ENCODE data around the gene MRPL24.
"Not testable (repeated sequence)": the region's sequence is repeated elsewhere in the genome, so short reads cannot be mapped to it uniquely, and the experiment has no call there.

MRPL24 gene

DNA sequence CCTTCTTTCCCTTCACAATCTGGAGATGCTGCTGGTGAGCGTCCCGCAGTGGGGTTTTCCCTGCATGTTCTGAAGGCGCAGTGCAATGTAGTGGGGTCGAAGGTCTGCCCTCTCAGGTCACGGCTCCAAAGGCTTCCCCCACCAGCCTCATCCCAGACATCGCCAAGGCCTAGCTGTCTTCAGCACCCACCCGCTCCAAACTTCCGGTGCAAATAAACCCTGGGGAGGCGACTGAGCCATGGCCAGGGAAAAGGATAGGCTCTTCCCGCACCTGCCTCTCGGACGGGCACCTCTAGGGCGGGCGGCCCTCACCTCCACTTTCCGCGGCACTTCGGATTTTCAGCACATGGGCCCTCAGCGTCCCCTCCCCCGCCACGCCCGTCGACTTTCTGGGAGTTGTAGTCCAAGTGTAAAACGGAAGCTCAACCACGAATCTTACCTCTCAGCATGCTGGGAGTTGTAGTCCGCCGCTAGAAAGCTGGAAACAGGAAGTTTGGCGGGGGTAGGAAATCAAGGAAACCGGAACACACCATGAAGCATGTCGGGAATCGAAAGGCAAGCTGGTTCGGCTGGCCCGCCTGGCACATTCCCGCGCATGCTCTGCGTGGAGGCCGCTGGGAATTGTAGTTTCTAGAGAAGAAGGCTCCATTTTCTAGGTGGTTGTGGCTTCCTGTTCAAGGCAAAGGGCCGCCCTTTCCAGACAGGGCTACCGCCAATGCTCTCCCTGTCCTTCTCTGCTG, at the start of gene MRPL24:
Gene MRPL24 (minus strand): TSS at position 348 of the 740 bp plus-strand sequence. CDS start 2,384 bp downstream, outside the sequence.
- peak; percentile 96 for DNase-seq

- no peak for DNase-seq
Observed at GRCh38 chr1:156789621-156790318, 48.9 kb upstream of the MRPL24 start.

DNA sequence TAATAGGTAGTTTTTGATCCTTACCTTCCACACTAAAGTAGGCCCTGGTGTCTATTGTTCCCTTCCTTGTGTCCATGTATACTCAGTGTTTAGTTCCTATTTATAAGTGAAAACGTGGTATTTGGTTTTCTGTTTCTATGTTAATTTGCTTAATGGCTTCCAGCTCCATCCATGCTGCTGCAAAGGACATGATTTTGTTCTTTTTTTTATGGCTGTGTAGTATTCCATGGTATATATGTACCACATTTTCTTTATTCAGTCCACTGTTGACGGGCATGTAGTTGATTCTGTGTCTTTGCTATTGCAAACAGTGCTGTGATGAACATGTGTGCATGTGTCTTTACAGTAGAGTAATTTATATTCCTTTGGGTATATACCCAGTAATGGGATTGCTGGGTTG, 47.2 kb upstream of the MRPL24 start:
- no peak for DNase-seq

DNA sequence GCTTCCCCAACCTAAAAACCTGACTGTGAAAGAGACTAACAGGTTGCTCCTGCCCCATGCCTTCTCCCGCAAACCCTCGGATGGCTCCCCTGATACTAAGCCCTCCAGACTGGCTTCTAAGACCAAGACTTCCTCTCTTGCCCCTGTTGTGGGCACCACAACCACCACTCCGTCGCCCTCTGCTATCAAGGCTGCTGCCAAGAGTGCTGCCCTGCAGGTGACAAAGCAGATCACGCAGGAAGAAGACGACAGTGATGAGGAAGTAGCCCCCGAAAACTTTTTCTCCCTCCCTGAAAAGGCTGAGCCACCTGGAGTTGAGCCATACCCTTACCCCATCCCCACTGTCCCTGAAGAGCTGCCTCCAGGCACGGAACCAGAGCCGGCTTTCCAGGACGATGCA, 45.8 kb upstream of the MRPL24 start:
- no peak for DNase-seq

DNA sequence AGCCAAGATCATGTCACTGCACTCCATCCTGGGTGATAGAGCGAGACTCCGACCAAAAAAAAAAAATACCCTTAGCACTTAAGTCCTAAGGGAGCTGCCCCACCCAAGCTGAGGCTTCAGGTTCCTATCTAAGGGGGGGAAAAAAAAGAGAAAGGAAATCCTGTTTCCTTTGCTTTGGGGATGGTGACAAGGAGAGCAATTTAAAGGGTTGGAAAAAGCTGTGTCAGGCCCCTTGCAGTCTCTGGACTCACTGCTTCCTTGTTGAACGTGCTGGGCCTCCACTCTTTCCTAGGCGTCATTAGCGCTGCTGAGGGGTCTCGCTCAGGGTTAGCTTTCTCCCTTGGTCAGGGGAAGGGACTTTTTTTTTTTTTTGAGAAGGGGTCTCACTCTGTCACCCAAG, 44.6 kb upstream of the MRPL24 start:
- DNase-seq: no peak

DNA sequence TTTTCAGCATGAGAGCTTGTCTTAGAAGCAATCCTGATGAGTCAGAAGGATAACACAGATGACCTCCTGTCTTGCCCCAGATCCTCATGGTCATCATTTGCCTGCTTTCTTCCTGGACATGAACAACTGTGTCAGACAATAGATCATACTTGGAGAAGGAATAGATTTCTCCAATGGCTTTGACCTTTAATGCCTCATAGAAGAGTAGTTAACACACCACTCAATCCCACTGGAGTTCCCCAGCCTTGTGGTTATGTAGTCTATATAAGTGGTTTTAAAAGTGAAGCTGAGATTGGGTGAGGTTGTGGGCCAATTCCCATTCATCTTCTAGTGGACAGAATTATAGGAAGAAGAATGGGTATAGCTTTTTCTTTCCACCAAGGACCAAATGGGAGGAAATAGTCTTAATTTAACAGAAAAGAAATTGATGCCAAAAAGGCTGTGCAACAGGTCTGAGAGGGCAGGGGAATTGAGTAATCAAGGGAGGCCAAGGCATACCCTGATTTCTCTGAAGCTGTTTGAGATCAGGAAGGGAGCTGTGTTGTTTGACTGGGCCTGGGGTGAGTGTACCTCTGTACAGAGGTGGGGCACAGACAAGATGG, 40.8 kb upstream of the MRPL24 start:
- DNase-seq: no peak

- no peak for DNase-seq
Observed at GRCh38 chr1:156777573-156777972, 36.7 kb upstream of the MRPL24 start.

DNA sequence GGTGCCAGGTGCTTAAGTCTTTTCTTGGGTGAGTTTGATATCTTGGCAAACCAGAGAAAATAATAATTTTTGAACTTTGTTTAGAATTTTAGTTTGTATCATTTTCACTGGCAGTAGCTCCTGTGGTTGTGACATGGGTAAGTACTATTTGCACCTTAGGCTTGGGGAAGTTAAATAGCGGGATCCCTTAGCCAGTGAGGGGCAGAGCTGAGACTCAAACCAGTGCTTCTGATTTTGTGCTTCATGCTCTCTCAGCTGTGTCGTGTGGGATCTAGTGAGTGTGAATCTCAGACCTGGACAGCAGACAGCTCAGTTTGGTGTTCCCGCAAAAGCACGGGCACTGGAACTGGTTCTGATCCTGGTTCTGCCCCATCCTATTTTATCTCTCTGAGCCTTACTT, 36.1 kb upstream of the MRPL24 start:
- DNase-seq: no peak

DNA sequence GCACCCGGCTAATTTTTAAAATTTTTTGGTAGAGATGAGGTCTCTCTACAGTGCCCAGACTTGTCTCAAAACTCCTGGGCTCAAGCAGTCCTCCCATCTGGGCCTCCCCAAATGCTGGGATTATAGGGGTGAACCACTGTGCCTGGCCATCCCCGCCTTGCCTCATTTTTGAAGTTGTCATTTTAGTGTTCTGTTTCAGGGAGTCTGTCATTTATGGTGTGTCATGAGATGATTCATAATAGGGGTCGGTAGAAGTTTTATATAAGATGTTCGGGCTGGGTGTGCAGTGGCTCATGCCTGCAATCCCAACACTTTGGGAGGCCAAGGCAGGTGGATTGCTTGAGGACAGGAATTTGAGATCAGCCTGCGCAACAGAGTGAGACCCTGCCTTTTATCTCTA, 34.9 kb upstream of the MRPL24 start:
- no peak for DNase-seq

GRCh38 chr1:156773607-156774006, 32.7 kb upstream of the MRPL24 start:
- DNase-seq: no peak

- no peak for DNase-seq
Observed at GRCh38 chr1:156772728-156773497, 32.0 kb upstream of the MRPL24 start.

GRCh38 chr1:156772222-156772621, 31.3 kb upstream of the MRPL24 start:
- no peak for DNase-seq

GRCh38 chr1:156768610-156769295, 27.9 kb upstream of the MRPL24 start:
- no peak for DNase-seq

- no peak for DNase-seq
Observed at GRCh38 chr1:156767879-156768604, 27.2 kb upstream of the MRPL24 start.

DNA sequence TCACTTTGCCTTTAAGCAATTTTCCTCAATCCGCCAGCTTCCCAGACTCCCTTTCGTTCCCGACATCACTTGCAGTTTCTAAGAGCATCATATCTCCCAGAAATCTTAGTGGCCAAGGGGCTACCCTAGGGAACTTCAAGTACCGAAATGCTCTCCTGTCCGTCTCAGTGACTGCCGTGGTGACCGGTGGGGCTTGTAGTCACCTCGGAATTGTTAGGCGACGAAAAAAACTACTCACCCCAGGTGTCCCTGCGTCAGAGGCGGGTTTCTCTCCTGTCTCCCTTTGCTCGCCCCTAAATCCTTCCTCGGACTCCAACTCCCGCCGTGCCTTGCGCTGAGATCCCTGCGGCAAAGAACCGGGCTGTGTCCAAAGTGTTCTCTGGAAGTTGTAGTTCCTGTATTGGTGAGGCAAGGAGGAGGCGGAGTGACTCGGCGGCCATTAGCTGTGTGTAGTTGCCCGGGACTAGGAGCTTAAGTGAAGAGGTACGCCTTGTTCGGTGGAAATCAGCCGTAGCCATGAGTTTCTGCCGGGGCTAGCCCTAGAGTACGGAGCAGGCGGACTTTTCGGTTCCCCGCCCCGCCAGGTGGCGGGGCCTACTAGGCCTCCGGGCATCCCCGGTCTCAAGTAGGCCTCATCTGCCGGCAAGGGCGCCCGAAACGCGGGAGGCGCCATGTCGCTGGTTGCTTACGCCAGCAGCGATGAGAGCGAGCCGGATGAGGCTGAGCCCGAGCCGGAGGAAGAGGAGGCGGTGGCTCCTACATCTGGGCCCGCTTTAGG, 26.4 kb upstream of the MRPL24 start, which contains the start of gene PRCC:
Gene PRCC (plus strand): TSS at position 435 of the 778 bp plus-strand sequence. CDS start 237 bp downstream, at position 672.
- peak; percentile 95 for DNase-seq

DNA sequence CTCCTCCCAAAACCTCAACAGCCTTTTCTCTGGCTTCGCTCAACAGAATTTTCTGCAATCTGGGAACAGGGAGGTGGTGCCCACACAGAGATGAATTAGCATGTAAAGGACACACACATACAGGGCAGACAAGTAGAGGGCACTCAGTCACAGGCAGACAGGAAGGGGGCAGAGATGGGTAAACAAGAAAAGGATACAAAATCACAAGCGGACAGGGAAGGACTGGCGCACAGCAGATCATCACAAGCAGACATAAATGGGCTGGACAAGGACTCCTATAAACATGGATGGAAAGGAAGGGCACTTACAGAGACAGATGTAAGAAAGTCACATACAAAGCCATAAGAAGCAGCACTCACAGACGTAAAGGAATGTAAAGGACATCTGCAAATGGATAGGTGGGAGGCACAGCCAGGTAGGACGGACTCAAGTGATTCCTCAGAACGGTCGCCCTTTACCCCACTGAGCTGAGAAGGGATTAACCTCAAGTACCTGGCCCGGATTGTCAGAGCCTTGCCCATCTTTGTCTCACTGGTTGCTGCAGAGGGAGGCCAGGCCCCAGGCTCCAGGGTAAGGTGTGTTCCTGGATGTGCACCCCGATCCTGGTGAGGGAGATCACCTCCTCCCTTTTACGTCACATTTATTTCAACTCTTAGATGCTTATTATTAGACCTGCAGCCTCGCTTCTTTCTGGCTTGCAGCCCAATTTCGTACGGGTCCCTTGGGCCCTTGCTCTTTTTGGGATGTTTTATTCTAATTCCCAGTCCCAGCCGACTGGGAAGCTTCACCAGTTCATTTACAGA, 25.6 kb upstream of the MRPL24 start:
- no peak for DNase-seq

DNA sequence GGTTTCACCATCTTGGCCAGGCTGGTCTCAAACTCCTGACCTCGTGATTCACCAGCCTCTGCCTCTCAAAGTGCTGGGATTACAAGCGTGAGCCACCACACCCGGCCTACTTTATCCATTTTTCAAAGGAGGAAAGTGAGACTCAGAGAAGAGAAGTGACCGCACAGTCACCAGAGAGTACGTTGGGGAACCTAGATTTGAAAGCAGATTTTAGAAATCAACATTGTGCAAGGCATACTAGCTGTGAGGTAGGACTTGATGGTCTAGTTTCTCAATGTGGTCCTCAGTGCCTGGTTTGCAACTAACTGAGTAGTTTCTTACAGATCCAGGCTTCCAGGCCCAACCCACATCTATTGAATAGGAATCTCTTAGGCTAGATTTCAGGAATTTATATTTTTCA, 24.8 kb upstream of the MRPL24 start:
- DNase-seq: no peak

- not testable (repeated sequence) for DNase-seq
Observed at GRCh38 chr1:156765136-156765535, 24.2 kb upstream of the MRPL24 start.

GRCh38 chr1:156760796-156761104, 19.9 kb upstream of the MRPL24 start:
- DNase-seq: no peak

DNA sequence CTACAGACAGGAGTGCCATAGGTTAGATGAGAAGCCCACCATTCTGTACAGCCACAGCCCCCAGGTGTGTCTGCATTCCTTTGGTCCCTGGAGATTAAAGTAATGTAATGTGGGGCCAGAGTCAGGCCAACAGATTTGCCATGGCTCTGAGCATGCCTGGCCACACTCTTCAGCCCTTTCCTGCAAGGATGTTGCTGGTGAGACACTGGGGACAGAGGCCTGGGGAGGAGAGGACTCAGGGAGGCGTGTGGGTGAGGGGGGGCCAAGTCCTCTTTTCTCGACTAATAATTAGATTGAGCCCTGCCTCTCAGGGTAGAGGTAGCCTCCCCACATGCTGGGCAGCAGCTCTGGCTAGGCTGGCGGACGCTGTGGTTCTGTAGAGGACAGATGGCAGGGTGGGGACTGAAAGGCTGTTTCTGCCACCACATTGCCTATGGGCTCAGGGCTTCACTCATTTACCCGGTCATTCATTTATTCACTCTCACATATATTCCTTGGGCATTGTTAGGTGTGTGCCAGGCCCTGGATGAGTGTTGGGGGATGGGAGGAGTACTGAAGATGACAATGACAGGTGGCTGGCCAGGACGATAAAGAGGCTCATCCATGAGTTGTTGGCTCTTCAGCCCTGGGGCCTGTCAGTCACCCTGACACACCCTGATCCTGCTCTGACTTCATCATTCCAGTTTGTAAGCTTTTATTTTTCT, 19.4 kb upstream of the MRPL24 start:
- no peak for DNase-seq

All from T1000 (cell line).